HG03064 (cell line): ENCODE results near the gene ZNF284.

Experiments used
- ATAC-seq: cut with Tn5 transposase; IDR thresholded peaks from one replicate; pipeline ENCODE4 v1.9.1; 2021; ENCODE audit warnings: low read depth; ENCODE audit not compliant: unreplicated experiment

Gene ZNF284

GRCh38 chr19:44071824-44072542 lies at the start of gene ZNF284:
Gene ZNF284 (plus strand): TSS chr19:44072159. CDS start chr19:44076390, 4,231 bp downstream.
- peak; percentile 87 for ATAC-seq

GRCh38 chr19:44024900-44025216 lies 47.1 kb upstream of the ZNF284 start:
- no peak for ATAC-seq

GRCh38 chr19:44025217-44025936 lies 46.6 kb upstream of the ZNF284 start, which contains the start of gene ZNF222:
Gene ZNF222 (plus strand): TSS chr19:44025379. CDS start chr19:44025437, 58 bp downstream.
- ATAC-seq, result peak; percentile 81

- no peak for ATAC-seq
Measured at GRCh38 chr19:44026622-44027021, 45.3 kb upstream of the ZNF284 start.

- no peak for ATAC-seq
Measured at GRCh38 chr19:44032001-44032610, 39.9 kb upstream of the ZNF284 start.

GRCh38 chr19:44042147-44042546 lies 29.8 kb upstream of the ZNF284 start:
- ATAC-seq, result no peak

- no peak for ATAC-seq
Measured at GRCh38 chr19:44050740-44051649, 21.0 kb upstream of the ZNF284 start.

GRCh38 chr19:44051650-44052402 lies 20.1 kb upstream of the ZNF284 start, which contains the start of gene ZNF223:
Gene ZNF223 (plus strand): TSS chr19:44052036. CDS start chr19:44055177, 3,141 bp downstream.
- ATAC-seq, result peak; percentile 70

GRCh38 chr19:44055870-44056269 lies 16.1 kb upstream of the ZNF284 start:
- no peak for ATAC-seq

GRCh38 chr19:44059229-44059628 lies 12.7 kb upstream of the ZNF284 start:
- no peak for ATAC-seq

GRCh38 chr19:44061038-44061437 lies 10.9 kb upstream of the ZNF284 start:
- no peak for ATAC-seq

GRCh38 chr19:44066305-44066704 lies 5.7 kb upstream of the ZNF284 start:
- no peak for ATAC-seq

- ATAC-seq, result no peak
Measured at GRCh38 chr19:44069415-44069814, 2.5 kb upstream of the ZNF284 start.

- ATAC-seq, result no peak
Measured at GRCh38 chr19:44072543-44073401, 813 bp downstream of the ZNF284 start.

GRCh38 chr19:44076325-44076724 lies 4.4 kb downstream of the ZNF284 start:
- no peak for ATAC-seq

GRCh38 chr19:44092108-44092507 lies 20.1 kb downstream of the ZNF284 start:
- no peak for ATAC-seq

GRCh38 chr19:44093931-44094765 lies 22.2 kb downstream of the ZNF284 start, which contains the start of gene ZNF224:
Gene ZNF224 (plus strand): TSS chr19:44094361. CDS start chr19:44097874, 3,513 bp downstream.
- ATAC-seq, result peak; percentile 75

- no peak for ATAC-seq
Measured at GRCh38 chr19:44107751-44108150, 35.8 kb downstream of the ZNF284 start.
